HG02798 (cell line): ENCODE data around the gene FBXW10.
A peak's percentile ranks its signal among the peaks of the same experiment; 100 is the strongest.
"Not testable (repeated sequence)": the region's sequence is repeated elsewhere in the genome, so short reads cannot be mapped to it uniquely, and the experiment has no call there.

Source experiments
- ATAC-seq: cut with Tn5 transposase; IDR thresholded peaks from one replicate; pipeline ENCODE4 v1.9.1; 2021; ENCODE audit warnings: mild to moderate bottlenecking; ENCODE audit not compliant: unreplicated experiment, poor library complexity

The FBXW10 gene

DNA sequence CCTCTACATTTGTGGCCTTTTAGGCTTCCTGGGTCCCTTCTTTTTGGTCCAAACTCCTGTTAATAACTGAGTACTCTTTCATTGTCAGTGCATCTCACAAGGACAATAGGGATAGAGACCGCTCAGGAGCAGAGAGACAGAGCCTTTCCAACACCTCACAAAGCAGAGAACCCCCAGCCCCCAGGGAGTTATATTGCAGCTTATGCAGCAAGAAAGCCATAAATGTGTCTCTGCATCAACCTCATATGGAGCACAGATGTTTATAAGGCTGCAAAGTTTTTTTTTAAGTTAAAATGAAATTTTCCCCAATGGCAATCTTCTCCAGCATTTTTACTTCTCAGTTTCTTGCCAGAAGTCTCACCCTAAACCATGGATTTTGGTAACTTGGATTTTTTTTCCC, 6.4 kb downstream of the FBXW10 start:
- ATAC-seq = not testable (repeated sequence)

DNA sequence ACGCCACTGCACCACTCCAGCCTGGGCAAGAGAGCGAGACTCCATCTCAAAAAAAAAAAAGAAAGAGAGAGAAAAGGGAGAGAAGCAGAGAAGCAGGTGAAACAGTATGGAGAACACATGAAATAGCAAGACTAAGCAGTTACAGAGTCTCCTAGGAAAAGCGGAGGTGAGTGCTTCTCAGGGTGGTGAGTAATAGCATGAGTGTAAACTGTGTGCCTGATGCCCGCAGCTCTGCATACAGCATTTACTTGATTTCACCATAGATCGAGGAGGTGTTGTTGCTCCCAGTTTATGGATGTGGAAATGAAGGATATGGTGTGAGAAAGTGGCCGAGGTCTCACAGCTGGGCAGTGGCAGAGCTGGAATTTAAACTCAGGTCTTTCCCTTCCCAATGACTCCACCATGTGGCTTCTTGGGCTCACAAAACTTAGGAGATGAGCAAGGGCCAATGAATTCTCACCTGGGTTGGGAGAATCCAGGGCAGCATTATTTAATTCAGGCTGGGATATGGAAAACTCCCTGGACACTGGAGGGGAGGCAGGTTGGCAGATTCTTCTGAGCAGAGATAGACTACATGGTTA, 10.1 kb downstream of the FBXW10 start:
- not testable (repeated sequence) for ATAC-seq

DNA sequence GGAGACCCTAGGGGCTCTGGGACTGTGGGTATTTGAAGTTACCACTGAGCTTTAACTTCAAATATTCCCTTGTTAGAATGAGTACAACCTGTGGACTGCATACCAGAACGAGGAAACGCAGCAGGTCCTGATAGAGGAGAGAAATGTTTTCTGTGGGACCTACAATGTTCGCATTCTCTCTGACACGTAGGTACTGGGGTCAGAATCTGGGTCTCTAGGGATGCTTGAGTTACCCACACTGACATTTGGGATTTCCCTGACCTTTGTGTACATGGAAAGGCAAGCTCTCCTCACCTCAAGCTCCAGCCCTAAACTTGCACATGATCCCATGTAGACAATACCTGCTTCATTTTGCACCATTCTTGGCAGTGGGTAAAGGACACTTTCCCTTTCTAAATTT, 12.1 kb downstream of the FBXW10 start:
- not testable (repeated sequence) for ATAC-seq

DNA sequence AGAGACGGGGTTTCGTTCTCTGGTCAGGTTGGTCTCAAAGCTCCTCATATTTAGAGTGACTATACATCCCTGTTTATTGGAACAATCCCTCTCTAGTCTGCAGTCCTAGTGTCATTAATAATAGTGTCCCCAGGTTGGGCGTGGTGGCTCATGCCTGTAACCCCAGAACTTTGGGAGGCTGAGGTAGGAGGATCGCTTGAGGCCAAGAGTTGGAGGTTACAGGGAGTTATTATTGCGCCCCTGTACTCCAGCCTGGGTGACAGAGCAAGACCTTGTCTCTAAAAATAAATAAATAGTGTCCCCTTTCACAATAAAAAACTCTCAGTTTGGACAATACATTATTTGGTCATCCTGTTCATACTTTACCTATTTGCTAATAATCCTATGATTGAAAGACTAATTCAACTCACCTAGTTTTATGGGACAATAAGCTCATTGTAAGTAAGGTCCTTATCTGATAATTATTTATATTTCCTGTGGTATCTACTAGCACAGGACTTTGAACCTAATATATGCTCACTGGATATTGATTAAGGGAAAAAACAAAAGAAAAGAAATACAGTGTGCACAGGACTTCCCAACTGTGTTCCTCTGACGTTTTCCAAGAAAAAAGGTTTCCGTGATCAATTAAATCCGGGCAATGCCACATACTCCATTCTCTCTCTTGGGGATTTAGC, 13.7 kb downstream of the FBXW10 start:
- not testable (repeated sequence) for ATAC-seq

DNA sequence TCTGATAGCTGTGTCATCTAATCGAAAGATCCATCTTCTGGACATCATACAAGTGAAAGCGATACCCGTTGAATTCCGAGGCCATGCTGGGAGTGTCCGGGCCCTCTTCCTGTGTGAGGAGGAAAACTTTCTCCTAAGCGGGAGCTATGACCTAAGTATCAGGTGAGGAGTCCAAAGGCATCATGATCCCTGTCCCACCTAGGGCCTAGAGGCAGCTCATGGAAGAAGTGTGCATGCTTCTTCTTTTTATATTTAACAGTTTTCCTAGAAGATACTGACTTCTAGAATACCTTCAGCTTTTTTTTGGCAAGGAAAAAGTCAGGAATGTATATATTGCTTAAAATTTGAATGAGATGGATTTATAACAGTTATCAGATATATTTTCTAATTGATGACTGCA, 14.5 kb downstream of the FBXW10 start:
- not testable (repeated sequence) for ATAC-seq

DNA sequence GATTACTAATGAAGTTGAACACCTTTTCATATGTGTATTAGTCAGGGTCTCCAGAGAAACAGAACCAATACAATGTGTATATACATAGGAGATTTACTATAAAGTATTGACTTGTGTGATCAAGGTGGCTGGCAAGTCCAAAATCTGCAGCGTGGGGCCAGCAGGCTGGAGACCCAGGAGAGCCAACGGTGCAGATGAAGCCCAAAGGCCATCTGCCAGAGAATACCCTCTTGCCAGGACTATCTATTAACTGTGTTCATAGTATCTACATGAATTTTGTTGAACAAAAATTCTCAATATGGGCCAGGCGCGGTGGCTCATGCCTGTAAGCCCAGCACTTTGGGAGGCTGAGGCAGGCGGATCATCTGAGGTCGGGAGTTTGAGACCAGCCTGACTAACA, 16.4 kb downstream of the FBXW10 start:
- not testable (repeated sequence) for ATAC-seq

DNA sequence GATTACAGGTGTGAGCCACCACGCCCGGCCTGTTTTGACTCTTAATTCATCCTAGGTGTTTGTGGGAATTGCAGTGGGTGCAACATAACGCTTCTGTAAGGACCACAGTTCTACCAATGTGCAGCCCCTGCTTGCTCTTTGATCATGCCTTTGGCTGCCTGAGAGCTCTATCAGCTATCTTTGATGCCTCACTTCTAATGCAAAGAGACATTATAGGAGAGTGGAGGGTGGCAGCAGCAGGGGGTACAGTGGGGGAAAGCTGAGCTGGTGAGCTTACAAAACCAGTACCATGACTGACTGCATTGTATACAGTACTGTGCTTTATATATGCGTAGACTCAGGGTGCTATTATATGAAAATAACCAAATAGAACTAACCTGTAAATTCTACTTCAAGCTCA, 26.7 kb downstream of the FBXW10 start:
- ATAC-seq = not testable (repeated sequence)

DNA sequence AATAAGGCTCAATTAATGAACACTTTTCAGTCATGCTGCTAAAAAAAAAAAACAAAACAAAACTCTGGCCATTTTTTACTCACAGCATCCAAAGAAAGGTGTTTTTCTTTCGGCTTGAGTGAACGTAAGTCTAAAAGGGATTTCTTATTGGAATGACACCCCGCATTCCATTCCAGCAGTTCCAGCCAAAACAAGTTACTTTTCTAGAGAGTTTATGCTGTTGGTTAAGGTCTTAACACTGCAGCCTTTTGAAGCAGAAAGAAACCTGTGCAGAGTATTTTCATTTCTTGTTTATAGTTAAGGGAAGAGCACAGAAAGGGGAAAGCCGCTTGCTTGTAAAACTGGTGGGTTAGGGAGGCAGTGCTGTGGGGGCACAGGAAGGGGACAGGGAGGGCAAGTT, 27.2 kb downstream of the FBXW10 start:
- ATAC-seq = not testable (repeated sequence)

DNA sequence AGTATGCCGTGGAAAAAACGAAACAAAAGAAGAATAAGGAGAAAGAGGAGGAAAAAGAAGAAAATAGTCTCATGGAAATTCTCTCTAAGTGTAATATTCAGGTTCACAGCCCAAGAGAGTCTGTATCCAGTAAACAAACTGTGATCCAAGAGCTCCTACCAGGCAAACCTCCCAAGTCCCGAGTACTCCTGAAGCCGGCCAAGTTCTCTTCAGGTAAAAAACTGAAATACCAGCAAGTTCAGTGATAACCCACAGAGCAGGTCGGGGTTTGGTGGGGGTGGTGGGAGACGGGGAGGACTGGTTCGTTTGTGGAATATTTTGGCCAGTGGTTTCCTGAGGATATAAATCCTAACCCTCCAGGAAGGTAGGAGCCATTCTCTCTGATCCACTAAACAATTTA, 28.6 kb downstream of the FBXW10 start:
- ATAC-seq = no peak

DNA sequence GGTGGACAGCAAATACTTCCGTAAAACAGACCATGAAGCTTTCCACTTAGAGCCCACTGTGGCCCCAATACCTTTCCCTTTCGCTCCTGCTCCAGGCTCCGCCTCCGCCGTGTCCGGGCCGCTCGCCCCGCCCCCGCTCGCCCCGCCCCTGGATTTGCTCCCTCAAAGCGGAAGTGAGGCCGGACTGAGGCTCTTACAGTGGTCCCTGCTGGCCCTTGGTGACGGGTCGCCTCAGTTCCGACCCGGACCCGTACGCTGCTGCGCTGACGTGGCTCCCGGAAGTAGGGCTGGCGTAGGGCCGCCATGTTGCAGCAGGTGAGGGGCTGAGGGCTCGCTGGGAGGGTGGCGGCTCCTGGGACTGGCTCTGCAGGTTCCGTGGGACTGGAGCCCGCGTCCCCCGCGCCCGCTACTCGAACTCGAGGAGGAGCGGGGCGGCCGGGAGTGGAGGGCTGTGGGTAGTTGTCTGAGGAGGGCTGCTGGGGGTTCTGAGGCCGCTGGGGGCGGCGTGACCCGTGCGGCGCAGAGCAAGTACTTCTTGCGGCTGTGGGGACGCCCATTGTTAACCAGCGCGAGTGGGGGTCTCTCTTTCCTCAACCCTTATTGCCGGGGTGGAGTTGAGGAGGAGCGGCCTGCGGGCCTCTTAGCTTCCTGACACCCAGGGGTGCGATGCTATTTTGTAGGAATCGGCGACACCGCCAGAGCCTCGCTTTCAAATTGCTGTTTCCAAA, 37.3 kb downstream of the FBXW10 start, which contains the start of gene TVP23B:
Gene TVP23B (plus strand): TSS at position 193 of the 728 bp plus-strand sequence. CDS start 111 bp downstream, at position 304.
- ATAC-seq = peak; percentile 99

DNA sequence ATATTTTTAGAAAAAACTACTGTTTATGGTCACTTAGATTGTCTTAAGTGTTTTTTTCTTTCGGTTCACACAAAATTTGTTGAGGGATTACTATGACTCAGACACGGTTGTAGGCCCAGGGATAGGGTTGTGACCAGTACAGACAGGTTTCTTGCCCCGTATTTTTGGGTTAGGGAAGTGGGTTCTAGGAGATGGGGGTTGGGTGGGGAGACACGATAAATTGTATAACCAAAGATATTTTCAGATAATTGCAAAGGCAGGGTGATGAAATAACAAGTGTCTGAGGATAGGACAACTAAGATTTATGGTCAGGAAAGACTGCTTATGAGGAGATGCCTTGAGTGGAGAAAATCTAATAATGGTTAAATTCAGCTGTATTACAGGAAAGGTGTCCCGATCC, 38.0 kb downstream of the FBXW10 start:
- not testable (repeated sequence) for ATAC-seq

DNA sequence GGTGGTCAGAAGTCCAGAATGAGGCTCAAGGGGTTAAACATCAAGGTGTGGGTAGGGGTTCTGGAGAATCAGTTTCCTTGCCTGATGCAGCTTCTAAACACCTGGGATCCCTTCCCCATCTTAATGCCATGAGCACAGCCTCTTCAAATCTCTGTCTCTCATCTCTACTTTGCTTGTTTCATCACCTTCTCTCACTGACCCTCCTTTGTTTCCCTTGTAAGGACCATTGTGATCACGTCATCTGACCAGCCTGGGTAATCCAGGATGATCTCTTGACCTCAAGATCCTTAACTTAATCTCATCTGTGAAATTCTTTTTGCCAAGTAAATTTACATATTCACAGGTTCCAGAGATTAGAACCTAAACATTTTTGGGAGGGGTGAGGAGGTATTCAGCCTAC, 42.1 kb downstream of the FBXW10 start:
- not testable (repeated sequence) for ATAC-seq

DNA sequence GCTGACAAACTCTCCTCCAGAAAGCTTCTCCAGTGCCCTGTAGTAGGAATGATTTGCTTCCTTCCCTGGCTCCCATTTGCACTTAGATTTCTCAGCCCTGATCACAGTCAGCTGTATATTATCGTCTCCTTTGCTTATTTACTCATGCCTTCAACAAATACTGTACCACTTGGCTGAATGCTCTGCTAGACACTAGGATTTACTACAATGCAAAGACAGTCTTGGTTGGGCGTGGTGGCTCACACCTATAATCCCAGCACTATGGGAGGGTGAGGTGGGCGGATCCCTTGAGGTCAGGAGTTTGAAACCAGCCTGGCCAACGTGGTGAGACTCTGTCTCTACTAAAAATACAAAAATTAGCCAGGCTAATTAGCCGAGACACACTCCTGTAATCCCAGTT, 43.0 kb downstream of the FBXW10 start:
- ATAC-seq = not testable (repeated sequence)

DNA sequence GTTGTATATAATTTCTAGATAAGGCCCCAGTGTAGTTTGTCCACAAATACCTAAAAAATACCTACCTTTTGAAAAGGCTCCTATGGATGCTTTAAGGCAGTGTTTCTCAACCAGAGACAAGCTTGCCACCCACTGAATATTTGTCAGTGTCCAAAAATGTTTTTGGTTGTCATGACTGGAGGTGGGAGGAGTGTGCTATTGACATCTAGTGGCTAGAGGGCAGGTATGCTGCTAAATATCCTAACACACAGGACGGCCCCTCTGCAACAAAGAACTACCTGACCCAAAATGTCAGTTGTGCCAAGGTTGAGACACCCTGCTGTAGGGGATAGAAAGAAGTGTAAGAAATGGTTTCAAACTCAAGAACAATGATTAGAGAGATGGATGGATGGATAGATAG, 47.5 kb downstream of the FBXW10 start:
- ATAC-seq = not testable (repeated sequence)

DNA sequence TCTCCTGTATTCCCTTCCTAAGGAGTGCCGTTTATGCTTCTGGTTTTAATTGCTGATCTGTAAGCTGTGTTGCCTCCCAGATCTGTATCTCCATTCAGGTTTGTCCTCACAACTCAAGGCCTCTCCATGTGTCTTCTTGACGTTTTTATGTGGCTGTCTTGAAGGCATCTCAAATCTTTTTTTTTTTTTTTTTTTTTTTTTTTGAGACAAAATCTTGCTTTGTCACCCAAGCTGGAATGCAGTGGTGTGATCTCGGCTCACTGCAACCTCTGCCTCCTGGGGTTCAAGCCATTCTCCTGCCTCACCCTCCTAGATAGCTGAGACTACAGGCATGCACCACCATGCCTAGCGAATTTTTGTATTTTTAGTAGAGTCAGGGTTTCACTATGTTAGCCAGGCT, 51.0 kb downstream of the FBXW10 start:
- not testable (repeated sequence) for ATAC-seq

DNA sequence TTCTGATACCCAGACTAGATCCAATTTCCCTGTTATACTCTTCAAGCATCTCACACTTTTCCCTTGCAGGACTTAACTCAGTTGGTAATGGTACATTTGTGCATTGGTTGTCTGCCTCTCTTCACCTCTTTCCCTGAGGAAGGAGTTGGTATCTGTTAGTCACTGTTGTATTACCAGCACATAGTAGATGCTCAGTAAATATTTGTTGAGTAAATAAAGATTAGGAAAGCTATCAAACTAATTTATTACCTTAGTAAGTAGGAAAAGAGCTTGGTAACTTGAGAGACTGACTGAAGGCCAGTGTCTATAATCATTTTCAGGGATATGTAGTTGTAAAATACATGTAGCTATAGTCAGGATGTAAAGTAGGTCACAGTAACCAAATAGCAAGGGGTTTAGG, 53.0 kb downstream of the FBXW10 start:
- ATAC-seq = not testable (repeated sequence)

DNA sequence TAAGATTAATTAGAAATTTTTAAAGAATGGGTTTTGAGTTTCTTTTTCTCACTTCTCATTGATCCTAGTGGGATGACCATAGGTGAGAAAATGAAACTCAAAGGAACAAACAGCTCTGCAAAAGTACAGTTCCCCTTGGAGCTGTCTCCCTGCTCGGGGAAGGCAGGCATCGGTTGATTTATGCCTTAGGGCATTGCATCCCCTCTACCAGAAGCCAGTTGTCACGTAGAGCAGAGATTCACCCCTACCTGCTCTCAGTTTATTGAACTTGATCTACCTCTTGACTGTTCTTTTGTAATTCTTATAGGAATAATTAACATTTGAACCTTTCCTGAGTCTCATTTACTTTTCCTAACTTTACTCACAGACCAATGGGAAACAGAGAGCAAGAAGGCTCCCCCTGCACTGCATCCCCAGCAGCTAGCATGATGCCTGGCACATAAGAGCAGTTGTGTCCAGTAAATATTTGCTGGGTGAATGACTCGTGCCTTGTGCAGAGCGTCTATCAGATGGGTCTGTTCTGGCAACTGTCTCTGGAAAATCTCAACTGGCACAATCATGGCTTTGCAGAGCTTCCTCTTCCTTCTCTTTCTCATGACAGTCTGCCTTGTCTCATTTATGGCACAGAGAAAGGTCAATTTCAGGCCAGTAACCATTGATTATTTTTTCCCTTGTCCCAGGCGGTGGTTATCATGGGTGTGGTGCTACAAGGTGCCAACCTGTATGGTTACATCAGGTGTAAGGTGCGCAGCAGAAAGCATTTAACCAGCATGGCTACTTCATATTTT, 59.8 kb downstream of the FBXW10 start:
- ATAC-seq = not testable (repeated sequence)

DNA sequence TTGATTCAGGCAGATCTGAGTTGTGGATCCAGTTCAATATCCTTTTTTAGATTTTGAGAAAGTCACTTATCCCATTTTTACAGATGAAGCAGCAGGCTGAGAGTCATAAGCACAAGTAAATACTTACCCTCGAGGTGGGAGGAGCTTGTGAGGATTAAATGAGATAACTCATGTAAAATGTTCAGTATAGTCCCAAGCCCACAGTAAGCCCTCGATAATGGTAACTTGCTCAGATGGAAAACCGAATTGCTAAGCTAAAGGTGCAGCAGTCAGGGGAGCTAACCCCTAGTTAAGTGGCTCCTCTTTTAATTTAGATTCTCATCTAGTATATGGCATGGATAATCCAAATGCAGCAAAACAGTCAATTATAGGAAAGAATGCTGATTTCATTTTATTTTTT, 72.1 kb downstream of the FBXW10 start:
- not testable (repeated sequence) for ATAC-seq

DNA sequence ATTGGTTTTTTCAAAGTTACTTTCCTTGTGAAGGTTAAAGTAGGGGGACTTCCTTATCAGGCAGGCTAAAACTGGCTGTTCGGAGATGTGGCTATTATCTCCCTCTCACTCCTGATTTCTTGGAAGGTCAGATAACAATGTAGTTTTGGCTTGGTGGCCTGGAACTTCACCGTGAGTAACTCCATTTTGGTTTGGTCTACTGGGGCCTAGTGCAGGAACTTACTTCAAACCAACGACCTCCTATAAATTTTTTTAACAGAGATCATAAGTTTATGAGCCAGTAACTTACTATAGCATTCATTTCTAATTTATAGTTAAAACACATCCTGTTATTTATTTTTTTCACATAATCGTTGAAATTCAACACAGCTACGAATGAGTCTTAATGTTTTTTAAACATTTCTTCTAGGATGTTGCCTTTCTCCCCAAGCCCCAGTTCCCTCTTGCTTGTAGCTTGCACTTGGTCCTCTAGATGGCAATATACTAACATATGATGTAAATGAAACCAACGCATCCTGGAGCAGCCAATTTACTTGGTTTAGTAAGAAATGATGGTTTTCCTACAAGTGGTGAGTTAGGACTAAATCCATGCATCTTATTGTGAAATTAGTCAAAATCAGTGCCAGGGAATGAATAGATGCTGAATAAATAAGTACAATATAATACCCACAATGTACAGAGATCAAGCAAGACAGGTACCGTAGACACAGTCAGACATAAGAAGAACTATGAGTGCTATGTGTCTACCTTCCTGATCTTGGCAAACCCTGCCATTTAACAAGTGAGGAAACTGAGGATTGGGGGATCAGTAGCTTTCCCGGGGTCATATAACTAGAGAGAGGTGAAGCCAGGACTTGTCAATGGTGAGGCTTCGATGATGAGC, 72.9 kb downstream of the FBXW10 start:
- not testable (repeated sequence) for ATAC-seq

DNA sequence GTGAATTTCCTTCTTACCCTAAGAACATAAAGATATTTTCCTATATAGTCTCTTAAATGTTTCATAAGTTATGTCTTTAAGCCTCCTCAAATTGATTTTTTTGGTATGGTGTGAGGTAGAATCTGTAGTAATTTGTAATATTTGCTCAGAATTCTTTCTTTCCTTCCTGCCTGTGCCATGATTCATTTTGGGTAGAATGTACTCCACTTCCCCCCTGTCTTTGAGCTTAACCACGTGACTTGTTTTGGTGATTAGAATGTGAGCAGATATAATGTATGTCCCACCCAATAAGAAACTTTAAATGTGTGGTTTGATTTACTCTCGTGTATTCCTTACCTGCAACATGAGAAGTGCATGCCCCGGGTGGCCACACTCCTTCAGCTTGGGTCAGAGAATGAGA, 77.6 kb downstream of the FBXW10 start:
- not testable (repeated sequence) for ATAC-seq
